GM06990 (cell line): ENCODE results near the gene INPP1.

ENCODE experiments used
- DNase-seq: peaks from one replicate; pipeline ENCODE4 v3.0.0-alpha.2; 2011; ENCODE audit not compliant: insufficient read length; ENCODE audit errors: extremely low read depth
- H3K27me3 ChIP-seq: replicated peaks from 2 replicates; pipeline ENCODE4 v1.6.0; 2011; ENCODE audit warnings: low read length; ENCODE audit not compliant: control insufficient read depth, insufficient read depth
- H3K36me3 ChIP-seq: 2 replicates; pipeline ENCODE4 v1.5.1; 2011; ENCODE audit warnings: low read length; ENCODE audit not compliant: control insufficient read depth, insufficient read depth
- H3K4me3 ChIP-seq: replicated peaks from 2 replicates; pipeline ENCODE4 v1.5.1; 2011; ENCODE audit warnings: low read depth, mild to moderate bottlenecking, control low read depth, low read length
- TF ChIP-seq, protein P1 (sequence below): IDR thresholded peaks from 2 replicates; pipeline ENCODE4 v1.5.1; 2011; ENCODE audit warnings: low read length, control low read depth, mild to moderate bottlenecking, inconsistent platforms; ENCODE audit not compliant: insufficient read depth, poor library complexity, severe bottlenecking

The INPP1 gene

GRCh38 chr2:190342611-190343010 lies 778 bp upstream of the INPP1 start:
- H3K27me3 ChIP-seq = no peaks in the 10 kb centered on the region
- TF ChIP-seq, protein P1, sequence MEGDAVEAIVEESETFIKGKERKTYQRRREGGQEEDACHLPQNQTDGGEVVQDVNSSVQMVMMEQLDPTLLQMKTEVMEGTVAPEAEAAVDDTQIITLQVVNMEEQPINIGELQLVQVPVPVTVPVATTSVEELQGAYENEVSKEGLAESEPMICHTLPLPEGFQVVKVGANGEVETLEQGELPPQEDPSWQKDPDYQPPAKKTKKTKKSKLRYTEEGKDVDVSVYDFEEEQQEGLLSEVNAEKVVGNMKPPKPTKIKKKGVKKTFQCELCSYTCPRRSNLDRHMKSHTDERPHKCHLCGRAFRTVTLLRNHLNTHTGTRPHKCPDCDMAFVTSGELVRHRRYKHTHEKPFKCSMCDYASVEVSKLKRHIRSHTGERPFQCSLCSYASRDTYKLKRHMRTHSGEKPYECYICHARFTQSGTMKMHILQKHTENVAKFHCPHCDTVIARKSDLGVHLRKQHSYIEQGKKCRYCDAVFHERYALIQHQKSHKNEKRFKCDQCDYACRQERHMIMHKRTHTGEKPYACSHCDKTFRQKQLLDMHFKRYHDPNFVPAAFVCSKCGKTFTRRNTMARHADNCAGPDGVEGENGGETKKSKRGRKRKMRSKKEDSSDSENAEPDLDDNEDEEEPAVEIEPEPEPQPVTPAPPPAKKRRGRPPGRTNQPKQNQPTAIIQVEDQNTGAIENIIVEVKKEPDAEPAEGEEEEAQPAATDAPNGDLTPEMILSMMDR = no peak
- H3K36me3 ChIP-seq = no peaks in the 10 kb centered on the region
- no peak for DNase-seq
- no peak overlapping the region for H3K4me3 ChIP-seq

GRCh38 chr2:190343089-190343535 lies 277 bp upstream of the INPP1 start:
- no peaks in the 10 kb centered on the region for H3K27me3 ChIP-seq
- TF ChIP-seq, protein P1 = no peak
- peak; percentile 24 for DNase-seq

DNA sequence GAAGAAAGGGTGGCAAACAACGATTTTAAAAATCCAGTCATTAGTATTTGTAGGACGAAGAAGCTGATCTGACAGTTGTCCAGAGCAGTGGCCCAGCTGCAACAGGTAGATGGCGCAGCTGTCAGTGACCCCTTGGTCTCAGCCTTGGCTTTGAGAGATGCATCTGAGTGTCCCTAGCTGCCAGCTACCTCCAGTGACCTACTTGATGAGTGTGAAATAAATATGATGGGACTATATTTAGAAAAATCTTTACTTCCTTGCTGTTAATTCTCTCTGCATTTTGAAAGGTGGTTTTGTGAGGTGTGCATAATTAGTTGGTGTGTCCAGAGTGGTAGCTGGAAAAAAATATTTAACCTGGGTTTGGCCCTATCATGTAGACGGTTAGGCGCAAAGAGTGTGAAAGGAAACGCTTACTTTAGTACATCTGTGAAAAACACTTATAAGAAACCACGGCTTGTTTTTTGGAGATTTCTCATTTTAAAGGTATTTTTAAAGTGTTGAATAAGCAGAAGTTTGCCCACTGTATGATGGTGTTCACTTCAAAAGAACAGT lies 963 bp downstream of the INPP1 start:
- TF ChIP-seq, protein P1 = peak; percentile 59
- no peaks in the 10 kb centered on the region for H3K27me3 ChIP-seq
- peak overlapping the region; percentile 80 for H3K4me3 ChIP-seq
- no peaks in the 10 kb centered on the region for H3K36me3 ChIP-seq
- no peak for DNase-seq

More at GRCh38 chr2:190343089-190343535, 277 bp upstream of the INPP1 start:
- no peaks in the 10 kb centered on the region for H3K36me3 ChIP-seq
- H3K4me3 ChIP-seq = peak overlapping the region; percentile 80

DNA sequence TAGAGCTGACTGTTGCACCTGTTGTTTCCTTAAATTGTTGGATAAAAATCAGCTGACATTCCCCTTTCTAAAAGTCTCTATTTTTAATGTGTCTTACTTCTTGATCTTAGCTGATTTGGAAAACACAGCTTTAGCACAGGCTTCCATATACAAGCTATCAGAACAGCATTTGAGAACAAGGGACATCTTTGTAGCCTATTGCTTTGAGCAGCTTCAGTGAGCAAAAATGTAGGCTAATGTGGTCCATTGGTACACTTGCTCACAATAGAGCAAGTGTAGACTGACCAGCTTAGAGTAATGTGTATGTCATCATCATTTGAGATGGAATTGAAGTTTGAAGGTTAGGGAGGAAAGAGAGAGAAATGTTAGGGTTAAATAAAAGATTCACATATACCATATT lies 7.0 kb downstream of the INPP1 start:
- no peak for DNase-seq
- Histone ChIP-seq H3K4me3 (no peak overlapping the region), H3K36me3 (no peaks in the 10 kb centered on the region), H3K27me3 (no peaks in the 10 kb centered on the region)
- TF ChIP-seq, protein P1 = no peak

GRCh38 chr2:190351955-190352354 lies 8.6 kb downstream of the INPP1 start:
- no peak for DNase-seq
- Histone ChIP-seq H3K36me3 (no peaks in the 10 kb centered on the region), H3K4me3 (no peak overlapping the region), H3K27me3 (no peaks in the 10 kb centered on the region)
- TF ChIP-seq, protein P1 = no peak
